Fibroblast of mammary gland (primary cell): ENCODE data around the gene HAUS8.

ENCODE experiments used
- DNase-seq: peaks from one replicate; pipeline ENCODE4 v3.0.0-alpha.2; 2010; ENCODE audit warnings: low read depth
- H3K4me3 ChIP-seq: 2 replicates; pipeline ENCODE4 v1.5.1; 2011; ENCODE audit warnings: low read depth, mild to moderate bottlenecking, low read length, moderate library complexity; ENCODE audit not compliant: control insufficient read depth
- CTCF ChIP-seq: conservative IDR thresholded peaks from 2 replicates; pipeline ENCODE4 v1.5.1; 2011; ENCODE audit warnings: low read depth, low read length, inconsistent platforms; ENCODE audit not compliant: control insufficient read depth, insufficient read depth

Gene HAUS8

DNA sequence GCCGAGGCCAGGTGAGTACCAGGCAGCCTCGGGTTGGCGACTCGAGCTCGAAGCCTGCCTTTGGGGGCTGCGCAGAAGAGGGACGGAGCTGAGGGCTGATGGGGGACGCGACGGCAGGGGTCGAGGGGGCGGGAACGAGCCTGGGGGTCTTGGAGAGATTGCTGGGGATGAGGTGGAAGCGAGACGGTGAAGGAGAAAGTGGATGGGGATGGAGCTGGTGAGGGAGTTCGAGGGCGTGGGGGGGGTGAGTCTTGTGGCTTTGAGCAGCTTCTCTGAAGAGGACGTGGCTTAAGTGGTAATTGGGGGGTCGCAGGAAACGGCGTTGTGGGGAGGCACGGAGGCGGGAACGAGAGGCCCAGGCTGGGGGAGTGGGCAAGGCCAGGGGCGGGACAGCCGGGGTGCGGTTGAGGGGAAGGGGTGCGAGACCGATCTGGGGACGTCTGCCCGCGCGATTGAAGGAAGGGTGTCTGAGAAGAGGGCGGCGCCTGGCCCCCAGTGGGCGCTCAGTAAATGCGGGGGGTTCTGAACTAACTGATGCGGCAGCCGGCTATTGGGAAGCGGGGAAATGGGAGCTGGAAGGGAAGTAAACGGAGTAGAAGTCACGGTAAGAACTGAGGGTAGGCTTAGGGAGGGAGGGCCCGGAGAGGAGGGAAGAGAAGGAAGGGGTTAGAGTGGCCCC is 751 bp upstream of the HAUS8 start:
- no peak for TF ChIP-seq CTCF
- peak; percentile 14 for DNase-seq

GRCh38 chr19:17074634-17075034 is 618 bp downstream of the HAUS8 start:
- TF ChIP-seq CTCF = no peak
- peak overlapping the region; percentile 86 for H3K4me3 ChIP-seq
- no peak for DNase-seq

More for the DNA sequence above, 751 bp upstream of the HAUS8 start:
- H3K4me3 ChIP-seq = peak overlapping the region; percentile 88

DNA sequence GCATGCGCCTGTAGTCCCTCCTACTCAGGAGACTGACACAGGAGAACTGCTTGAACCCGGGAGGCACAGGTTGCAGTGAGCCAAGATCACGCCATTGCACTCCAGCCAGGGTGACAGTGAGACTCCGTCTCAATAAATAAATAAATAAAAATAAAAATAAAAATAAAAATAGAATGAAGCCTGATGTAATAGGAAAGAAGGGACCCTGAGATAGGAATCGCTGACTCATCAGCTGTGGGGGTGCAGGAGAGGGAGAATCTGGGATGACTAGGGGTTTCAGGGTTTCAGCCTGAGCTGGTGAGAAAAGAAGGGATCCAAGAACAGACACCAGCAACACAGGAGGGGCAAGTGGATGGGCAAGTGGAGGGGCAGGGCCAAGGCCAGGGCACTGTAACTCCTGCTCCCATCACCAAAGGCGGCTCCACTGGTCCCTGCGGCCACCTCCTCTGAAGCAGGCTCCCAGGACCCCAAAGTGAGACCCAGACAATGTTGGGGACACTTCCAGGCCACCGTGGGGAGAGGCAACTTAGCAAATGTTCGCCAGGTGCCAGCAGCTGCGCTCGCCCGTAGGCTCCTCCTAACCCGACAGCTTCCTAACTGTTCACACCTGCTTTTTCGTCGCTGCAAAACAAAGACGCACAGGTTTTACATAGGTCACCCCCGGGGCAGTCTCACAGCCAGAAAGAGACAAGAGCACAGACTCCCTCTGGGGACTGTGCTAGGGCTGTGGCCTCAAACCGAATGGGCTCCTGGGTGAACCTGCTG is 1.2 kb downstream of the HAUS8 start:
- H3K4me3 ChIP-seq = peak overlapping the region; percentile 86
- no peak for TF ChIP-seq CTCF
- DNase-seq = no peak

DNA sequence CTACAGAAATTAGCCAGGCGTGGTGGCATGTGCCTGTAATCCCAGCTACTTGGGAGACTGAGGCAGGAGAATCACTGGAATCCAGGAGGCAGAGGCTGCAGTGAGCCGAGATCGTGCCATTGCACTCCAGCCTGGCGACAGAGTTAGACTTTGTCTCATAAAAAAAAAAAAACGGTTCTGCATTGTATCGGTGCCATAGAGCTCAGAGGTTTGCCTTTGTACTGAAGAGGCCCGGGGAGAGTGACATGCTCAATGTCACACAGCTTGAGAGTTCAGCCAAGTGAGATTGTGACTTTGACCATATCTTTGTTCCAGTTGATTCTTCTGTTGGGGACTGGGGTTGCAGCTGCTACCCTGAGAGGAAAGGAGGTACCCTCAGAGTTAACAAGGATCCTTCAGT is 4.3 kb downstream of the HAUS8 start:
- H3K4me3 ChIP-seq = no peak overlapping the region
- no peak for DNase-seq
- TF ChIP-seq CTCF = no peak

- DNase-seq = no peak
- H3K4me3 ChIP-seq = no peak overlapping the region
- no peak for TF ChIP-seq CTCF
Observed at GRCh38 chr19:17070421-17070820, 4.8 kb downstream of the HAUS8 start.

GRCh38 chr19:17069193-17069592 is 6.1 kb downstream of the HAUS8 start:
- no peak for TF ChIP-seq CTCF
- no peak for DNase-seq
- H3K4me3 ChIP-seq = no peak overlapping the region
